WTC11 (cell line): Measurements from ENCODE around the gene CCDC12. TPM values are rescaled to one million over a fixed set of nuclear protein-coding genes. Genes with fewer than 3 reads are reported as not detected.

Experiments used
- ATAC-seq: fragments of 200-7000 bp; cut with Tn5 transposase; 2 replicates; pipeline ENCODE4 v1.10.0; 2021; ENCODE audit warnings: mild to moderate bottlenecking, moderate library complexity
- CTCF ChIA-PET: fragments of 300-600 bp; sonication (Branson Sonifier 250); formaldehyde crosslinking; loops from one replicate; lab custom pipeline; 2021; ENCODE audit warnings: antibody characterized with exemption; lab: Charles Lee
- POLR2A ChIA-PET: fragments of 350-600 bp; sonication (Branson Sonifier 250); formaldehyde crosslinking; loops from one replicate; lab custom pipeline; 2021; ENCODE audit warnings: antibody characterized with exemption; lab: Charles Lee
- DNase-seq: peaks from one replicate; pipeline ENCODE4 v3.0.0; 2021; ENCODE audit warnings: low spot score
- H3K27ac Mint-ChIP-seq: 2 replicates; pipeline ENCODE4 v1.8.0; 2021; ENCODE audit warnings: mixed read lengths
- H3K27me3 Mint-ChIP-seq: 2 replicates; pipeline ENCODE4 v1.8.0; 2021; ENCODE audit warnings: low read depth, mild to moderate bottlenecking, moderate library complexity, mixed read lengths
- H3K36me3 Mint-ChIP-seq: 2 replicates; pipeline ENCODE4 v1.8.0; 2021; ENCODE audit warnings: mixed read lengths
- H3K4me1 Mint-ChIP-seq: 2 replicates; pipeline ENCODE4 v1.8.0; 2022; ENCODE audit warnings: mixed read lengths
- H3K4me3 Mint-ChIP-seq: 2 replicates; pipeline ENCODE4 v1.8.0; 2021; ENCODE audit warnings: mild to moderate bottlenecking, moderate library complexity, mixed read lengths
- H3K9me3 Mint-ChIP-seq: 2 replicates; pipeline ENCODE4 v1.8.0; 2021; ENCODE audit warnings: mixed read lengths
- AFF4 ChIP-seq: sonication (generic); formaldehyde crosslinking; IDR thresholded peaks from 2 replicates; pipeline ENCODE4 v1.8.1; 2023; ENCODE audit warnings: mild to moderate bottlenecking, missing genetic modification reagents, borderline replicate concordance
- CDX4 ChIP-seq: fragments of 250-450 bp; sonication (Bioruptor Pico); IDR thresholded peaks from 2 replicates; pipeline ENCODE4 v1.9.0; 2021; ENCODE audit warnings: moderate library complexity, mild to moderate bottlenecking, inconsistent platforms, borderline replicate concordance
- FOXJ3 ChIP-seq: sonication (generic); formaldehyde crosslinking; IDR thresholded peaks from 2 replicates; pipeline ENCODE4 v1.9.0; 2021; ENCODE audit warnings: missing genetic modification reagents, mild to moderate bottlenecking, borderline replicate concordance
- FOXP1 ChIP-seq: sonication (generic); formaldehyde crosslinking; IDR thresholded peaks from 2 replicates; pipeline ENCODE4 v1.8.0; 2022; ENCODE audit warnings: missing genetic modification reagents, mild to moderate bottlenecking, moderate library complexity, borderline replicate concordance
- IRF2 ChIP-seq: sonication (generic); formaldehyde crosslinking; IDR thresholded peaks from 2 replicates; pipeline ENCODE4 v1.8.0; 2022; ENCODE audit warnings: low read depth, missing genetic modification reagents, borderline replicate concordance
- JUN ChIP-seq: sonication (generic); formaldehyde crosslinking; IDR thresholded peaks from 2 replicates; pipeline ENCODE4 v1.8.0; 2023; ENCODE audit warnings: mild to moderate bottlenecking, missing genetic modification reagents
- MXD4 ChIP-seq: fragments of 250-450 bp; sonication (Bioruptor Pico); IDR thresholded peaks from 2 replicates; pipeline ENCODE4 v1.8.0; 2021; ENCODE audit warnings: mild to moderate bottlenecking, moderate library complexity, borderline replicate concordance
- MYBL2 ChIP-seq: sonication (generic); formaldehyde crosslinking; IDR thresholded peaks from 2 replicates; pipeline ENCODE4 v1.8.1; 2023; ENCODE audit warnings: mild to moderate bottlenecking, moderate library complexity, missing genetic modification reagents
- NFYB ChIP-seq: sonication (generic); formaldehyde crosslinking; conservative IDR thresholded peaks from 2 replicates; pipeline ENCODE4 v1.8.0; 2022; ENCODE audit warnings: low read depth, missing genetic modification reagents
- PRDM15 ChIP-seq: sonication (generic); formaldehyde crosslinking; IDR thresholded peaks from 2 replicates; pipeline ENCODE4 v1.8.0; 2022; ENCODE audit warnings: missing genetic modification reagents
- RELA ChIP-seq: sonication (generic); formaldehyde crosslinking; IDR thresholded peaks from 2 replicates; pipeline ENCODE4 v1.8.1; 2022; ENCODE audit warnings: missing genetic modification reagents, mild to moderate bottlenecking, borderline replicate concordance
- SMAD3 ChIP-seq: sonication (generic); formaldehyde crosslinking; IDR thresholded peaks from 2 replicates; pipeline ENCODE4 v1.8.0; 2022; ENCODE audit warnings: missing genetic modification reagents, mild to moderate bottlenecking, borderline replicate concordance
- SOX15 ChIP-seq: fragments of 250-450 bp; sonication (Bioruptor Pico); IDR thresholded peaks from 2 replicates; pipeline ENCODE4 v1.9.0; 2021; ENCODE audit warnings: mild to moderate bottlenecking
- TEAD1 ChIP-seq: sonication (generic); formaldehyde crosslinking; IDR thresholded peaks from 2 replicates; pipeline ENCODE4 v1.8.0; 2022; ENCODE audit warnings: mild to moderate bottlenecking, missing genetic modification reagents
- USF1 ChIP-seq: sonication (generic); formaldehyde crosslinking; IDR thresholded peaks from 2 replicates; pipeline ENCODE4 v1.8.0; 2022; ENCODE audit warnings: mild to moderate bottlenecking, missing genetic modification reagents
- ZNF121 ChIP-seq: sonication (generic); formaldehyde crosslinking; IDR thresholded peaks from 2 replicates; pipeline ENCODE4 v1.8.0; 2023; ENCODE audit warnings: missing genetic modification reagents
- ZNF425 ChIP-seq: fragments of 250-450 bp; sonication (Bioruptor Pico); conservative IDR thresholded peaks from 2 replicates; pipeline ENCODE4 v1.9.0; 2021; ENCODE audit warnings: mild to moderate bottlenecking
- total RNA-seq: library from RNA; stranded (reverse); gene quantifications from 3 replicates; pipeline ENCODE4 v1.2.3, GENCODE V29; 2021
- TF ChIP-seq, protein P1 (sequence below): fragments of 250-450 bp; sonication (Bioruptor Pico); IDR thresholded peaks from 2 replicates; pipeline ENCODE4 v2.1.2; 2022; ENCODE audit warnings: mild to moderate bottlenecking, moderate library complexity
- TF ChIP-seq, protein P2 (sequence below): sonication (generic); formaldehyde crosslinking; IDR thresholded peaks from 2 replicates; pipeline ENCODE4 v1.8.1; 2022; ENCODE audit warnings: low read depth, missing genetic modification reagents, borderline replicate concordance
- TF ChIP-seq, protein P3 (sequence below): sonication (generic); formaldehyde crosslinking; IDR thresholded peaks from 2 replicates; pipeline ENCODE4 v1.8.0; 2022; ENCODE audit warnings: mild to moderate bottlenecking, missing genetic modification reagents

CCDC12 gene
- total RNA-seq, 1 experiment from 2014 or later: 59.1 TPM

DNA sequence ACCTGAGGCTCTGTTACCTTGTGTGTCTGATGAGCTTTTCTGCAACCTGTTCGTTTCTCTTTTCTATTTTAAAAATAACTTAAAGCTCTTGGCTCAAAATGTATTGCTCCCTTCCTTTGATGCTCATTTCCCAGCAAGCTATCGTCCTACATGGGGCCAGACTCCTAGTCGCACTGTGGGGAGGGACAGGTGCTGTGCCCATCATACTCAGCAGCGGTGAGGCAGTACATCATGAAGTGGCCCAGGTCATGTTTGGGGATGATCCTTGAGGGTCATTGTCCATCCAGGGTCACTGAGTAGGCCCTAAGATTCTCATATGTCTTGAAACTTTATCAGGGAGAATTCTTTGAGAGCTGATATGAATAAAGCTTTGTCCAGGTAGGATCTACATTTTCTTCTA lies 57.9 kb downstream of the CCDC12 start:
- POLR2A ChIA-PET: no interaction called here
- CTCF ChIA-PET: interaction anchor here (0.9 to 5.9 kb wide), 3 partner anchors 9 to 80 kb away, joined by 3 to 59 read pairs (median 10); no protein-coding TSS in a partner anchor
- no peak for ATAC-seq
- Mint-ChIP-seq H3K9me3 (peaks cover 20% of the 10 kb centered on the region), H3K4me1 (no peaks in the 10 kb centered on the region)
- DNase-seq: no peak
- TF ChIP-seq RELA (CRISPR knock-in tag): no peak
- no peak for TF ChIP-seq SMAD3 (CRISPR knock-in tag)
- TF ChIP-seq IRF2 (CRISPR knock-in tag): no peak
- TF ChIP-seq, protein P1, sequence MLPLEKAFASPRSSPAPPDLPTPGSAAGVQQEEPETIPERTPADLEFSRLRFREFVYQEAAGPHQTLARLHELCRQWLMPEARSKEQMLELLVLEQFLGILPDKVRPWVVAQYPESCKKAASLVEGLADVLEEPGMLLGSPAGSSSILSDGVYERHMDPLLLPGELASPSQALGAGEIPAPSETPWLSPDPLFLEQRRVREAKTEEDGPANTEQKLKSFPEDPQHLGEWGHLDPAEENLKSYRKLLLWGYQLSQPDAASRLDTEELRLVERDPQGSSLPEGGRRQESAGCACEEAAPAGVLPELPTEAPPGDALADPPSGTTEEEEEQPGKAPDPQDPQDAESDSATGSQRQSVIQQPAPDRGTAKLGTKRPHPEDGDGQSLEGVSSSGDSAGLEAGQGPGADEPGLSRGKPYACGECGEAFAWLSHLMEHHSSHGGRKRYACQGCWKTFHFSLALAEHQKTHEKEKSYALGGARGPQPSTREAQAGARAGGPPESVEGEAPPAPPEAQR (CRISPR knock-in tag): no peak
- TF ChIP-seq TEAD1 (CRISPR knock-in tag): no peak
- no peak for TF ChIP-seq SOX15 (CRISPR knock-in tag)
- TF ChIP-seq NFYB (CRISPR knock-in tag): no peak
- TF ChIP-seq, protein P2, sequence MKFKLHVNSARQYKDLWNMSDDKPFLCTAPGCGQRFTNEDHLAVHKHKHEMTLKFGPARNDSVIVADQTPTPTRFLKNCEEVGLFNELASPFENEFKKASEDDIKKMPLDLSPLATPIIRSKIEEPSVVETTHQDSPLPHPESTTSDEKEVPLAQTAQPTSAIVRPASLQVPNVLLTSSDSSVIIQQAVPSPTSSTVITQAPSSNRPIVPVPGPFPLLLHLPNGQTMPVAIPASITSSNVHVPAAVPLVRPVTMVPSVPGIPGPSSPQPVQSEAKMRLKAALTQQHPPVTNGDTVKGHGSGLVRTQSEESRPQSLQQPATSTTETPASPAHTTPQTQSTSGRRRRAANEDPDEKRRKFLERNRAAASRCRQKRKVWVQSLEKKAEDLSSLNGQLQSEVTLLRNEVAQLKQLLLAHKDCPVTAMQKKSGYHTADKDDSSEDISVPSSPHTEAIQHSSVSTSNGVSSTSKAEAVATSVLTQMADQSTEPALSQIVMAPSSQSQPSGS (CRISPR knock-in tag): no peak
- TF ChIP-seq USF1 (CRISPR knock-in tag): no peak
- TF ChIP-seq AFF4 (CRISPR knock-in tag): no peak
- TF ChIP-seq MXD4 (CRISPR knock-in tag): no peak
- no peak for TF ChIP-seq CDX4 (CRISPR knock-in tag)
- TF ChIP-seq, protein P3, sequence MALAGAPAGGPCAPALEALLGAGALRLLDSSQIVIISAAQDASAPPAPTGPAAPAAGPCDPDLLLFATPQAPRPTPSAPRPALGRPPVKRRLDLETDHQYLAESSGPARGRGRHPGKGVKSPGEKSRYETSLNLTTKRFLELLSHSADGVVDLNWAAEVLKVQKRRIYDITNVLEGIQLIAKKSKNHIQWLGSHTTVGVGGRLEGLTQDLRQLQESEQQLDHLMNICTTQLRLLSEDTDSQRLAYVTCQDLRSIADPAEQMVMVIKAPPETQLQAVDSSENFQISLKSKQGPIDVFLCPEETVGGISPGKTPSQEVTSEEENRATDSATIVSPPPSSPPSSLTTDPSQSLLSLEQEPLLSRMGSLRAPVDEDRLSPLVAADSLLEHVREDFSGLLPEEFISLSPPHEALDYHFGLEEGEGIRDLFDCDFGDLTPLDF: no peak
- no peak for TF ChIP-seq ZNF425 (CRISPR knock-in tag)
- TF ChIP-seq ZNF121 (CRISPR knock-in tag): no peak
- no peak for TF ChIP-seq MYBL2
- TF ChIP-seq JUN (CRISPR knock-in tag): no peak
- no peak for TF ChIP-seq FOXJ3 (CRISPR knock-in tag)
- TF ChIP-seq FOXP1: no peak
- TF ChIP-seq PRDM15 (CRISPR knock-in tag): no peak
- TF ChIP-seq, all 79 proteins: peak for 0
- Mint-ChIP-seq H3K27ac (no peak overlapping the region), H3K4me3 (no peak overlapping the region), H3K27me3 (no peaks in the 10 kb centered on the region; the same call in 1 of the 2 replicates), H3K36me3 (peaks cover 65% of the 10 kb centered on the region)
